ENCODE results near the gene GCNT2.

GCNT2 gene

GRCh38 chr6:10588562-10589428, 67.6 kb downstream of the GCNT2 start:
- no peak for DNase-seq (ENCODE audit: extremely low read depth, low read depth)
- no peak for TF ChIP-seq CTCF (IDR thresholded peaks at IDR 0.05; ENCODE audit: low read depth, low read length)

- no peak for DNase-seq (ENCODE audit: extremely low read depth, low read depth)
- TF ChIP-seq CTCF (IDR thresholded peaks at IDR 0.05; ENCODE audit: low read depth, low read length), result no peak
Observed at GRCh38 chr6:10589429-10589727, 68.2 kb downstream of the GCNT2 start.

- no peak for TF ChIP-seq CTCF (IDR thresholded peaks at IDR 0.05; ENCODE audit: low read depth, low read length)
- no peak for DNase-seq (ENCODE audit: extremely low read depth, low read depth)
Observed at GRCh38 chr6:10589983-10590382, 68.8 kb downstream of the GCNT2 start.

- TF ChIP-seq CTCF (IDR thresholded peaks at IDR 0.05; ENCODE audit: low read depth, low read length), result no peak
- DNase-seq (ENCODE audit: extremely low read depth, low read depth), result no peak
Observed at GRCh38 chr6:10591422-10592160, 70.4 kb downstream of the GCNT2 start.

- no peak for TF ChIP-seq CTCF (IDR thresholded peaks at IDR 0.05; ENCODE audit: low read depth, low read length)
Observed at GRCh38 chr6:10595731-10596664, 74.8 kb downstream of the GCNT2 start.

GRCh38 chr6:10597499-10598001, 76.4 kb downstream of the GCNT2 start:
- DNase-seq (ENCODE audit: extremely low read depth, low read depth), result no peak

More at GRCh38 chr6:10595731-10596664, 74.8 kb downstream of the GCNT2 start:
- DNase-seq (ENCODE audit: extremely low read depth, low read depth), result no peak

More at GRCh38 chr6:10597499-10598001, 76.4 kb downstream of the GCNT2 start:
- TF ChIP-seq CTCF (IDR thresholded peaks at IDR 0.05; ENCODE audit: low read depth, low read length), result no peak

Data from AG09319 (cell line).